ENCODE data around the gene ARHGEF16. TPM values are rescaled to one million over a fixed set of nuclear protein-coding genes. Genes with fewer than 3 reads are reported as not detected.
A peak's percentile ranks its signal among the peaks of the same experiment; 100 is the strongest.

Gene ARHGEF16
- total RNA-seq, 1 experiment from 2014 or later, result not detected

DNA sequence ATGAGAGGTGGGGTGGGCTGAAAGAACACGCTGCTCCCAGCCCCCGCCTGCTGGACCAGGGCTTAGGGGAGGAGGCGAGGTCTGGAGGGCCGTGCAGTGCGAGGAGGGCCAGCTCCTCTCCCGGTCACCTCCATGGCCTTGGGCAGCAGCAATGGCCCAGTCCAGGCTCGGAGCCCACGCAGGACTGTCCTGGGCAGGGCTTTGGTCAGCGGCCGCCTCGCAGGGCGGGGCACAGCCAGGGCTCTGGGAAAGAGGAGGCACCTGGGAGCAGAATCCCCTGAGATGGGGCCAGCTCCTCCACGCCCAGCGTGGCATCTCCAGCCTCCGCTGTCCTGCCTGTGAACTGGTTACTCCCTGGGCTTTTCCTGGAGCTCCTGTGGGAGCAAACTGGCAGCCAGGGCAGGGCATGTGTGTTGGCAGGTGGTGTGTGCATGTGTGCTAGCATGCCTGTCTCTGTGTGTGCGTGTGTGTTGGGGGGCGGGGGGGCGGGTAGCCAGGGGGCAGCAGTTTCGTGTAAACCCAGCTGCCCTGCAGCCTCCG, 27.4 kb downstream of the ARHGEF16 start:
- DNase-seq (ENCODE audit: low read depth), result no peak

DNA sequence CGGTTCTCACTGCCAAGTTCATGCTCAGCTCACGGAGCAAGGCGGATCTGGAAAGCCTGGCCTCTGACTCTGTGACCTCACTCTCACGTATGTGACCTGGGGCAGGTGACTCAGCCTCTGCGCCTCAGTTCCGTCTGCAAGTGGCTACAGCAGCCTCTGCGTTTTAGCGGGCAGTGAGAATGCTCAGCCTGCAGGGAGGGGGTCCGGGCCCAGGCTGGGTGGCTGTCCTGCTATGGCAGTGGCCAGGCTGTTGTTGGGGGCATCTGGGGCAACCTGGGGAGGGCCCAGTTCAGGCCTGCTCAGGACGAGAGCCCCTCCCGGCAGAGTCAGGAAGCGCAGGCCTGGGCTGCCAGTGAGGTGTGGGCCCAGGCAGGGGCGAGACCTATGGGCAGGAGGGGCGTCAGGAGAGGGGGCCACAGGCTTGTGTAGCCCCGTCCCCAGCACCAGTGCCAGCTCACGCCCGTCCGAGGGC, 27.9 kb downstream of the ARHGEF16 start:
- DNase-seq (ENCODE audit: low read depth), result peak; percentile 47

DNA sequence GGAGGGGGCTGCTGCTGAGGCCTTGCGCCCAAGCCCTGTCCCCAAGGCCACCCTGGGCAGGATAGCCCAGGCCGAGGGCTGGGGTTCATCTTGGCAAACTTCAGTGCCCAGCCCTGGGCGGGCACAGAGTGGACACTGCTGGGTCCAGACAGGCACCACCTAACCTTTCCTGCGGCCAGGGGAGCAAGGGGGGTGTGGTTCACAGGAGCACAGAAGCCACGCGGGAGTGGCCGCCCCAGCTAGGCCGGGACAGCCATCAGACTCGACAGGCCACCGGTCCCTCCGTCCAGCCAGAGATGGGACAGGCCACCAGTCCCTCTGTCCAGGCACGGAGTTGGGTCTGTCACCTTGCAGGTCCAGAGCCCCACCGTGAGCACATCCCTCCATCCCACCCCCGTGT, 28.9 kb downstream of the ARHGEF16 start:
- DNase-seq (ENCODE audit: low read depth), result no peak

DNA sequence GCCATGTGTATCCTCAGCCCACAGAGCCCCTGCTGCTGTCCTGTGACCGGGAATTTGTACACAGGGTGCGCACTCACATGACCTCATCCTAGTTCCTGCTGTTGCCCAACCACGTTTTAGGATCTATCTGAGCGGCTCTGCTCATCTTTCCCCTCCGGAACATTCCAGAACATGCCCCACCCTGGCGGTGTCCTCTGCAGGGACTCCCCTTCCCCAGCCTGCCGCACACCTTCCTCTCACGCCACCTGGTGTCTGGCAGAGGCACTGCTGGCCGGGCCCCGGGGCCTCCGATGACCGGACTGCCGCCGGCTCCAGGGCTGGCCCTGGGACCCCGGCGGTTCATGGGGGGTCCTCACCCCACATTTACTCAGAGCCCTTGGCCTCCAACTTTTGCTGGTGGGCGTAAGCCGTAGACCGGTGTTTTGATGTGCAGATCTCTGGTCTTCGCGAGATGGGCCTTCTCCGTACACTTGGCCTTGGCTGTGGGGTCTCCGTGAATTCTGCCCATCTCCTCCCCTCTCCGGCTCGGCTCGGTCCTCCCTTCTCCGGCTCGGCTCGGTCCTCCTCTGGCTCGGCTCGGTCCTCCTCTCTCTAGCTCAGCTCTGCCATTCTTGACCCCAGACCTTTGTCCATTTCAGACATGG, 29.5 kb downstream of the ARHGEF16 start:
- DNase-seq (ENCODE audit: low read depth), result no peak

DNA sequence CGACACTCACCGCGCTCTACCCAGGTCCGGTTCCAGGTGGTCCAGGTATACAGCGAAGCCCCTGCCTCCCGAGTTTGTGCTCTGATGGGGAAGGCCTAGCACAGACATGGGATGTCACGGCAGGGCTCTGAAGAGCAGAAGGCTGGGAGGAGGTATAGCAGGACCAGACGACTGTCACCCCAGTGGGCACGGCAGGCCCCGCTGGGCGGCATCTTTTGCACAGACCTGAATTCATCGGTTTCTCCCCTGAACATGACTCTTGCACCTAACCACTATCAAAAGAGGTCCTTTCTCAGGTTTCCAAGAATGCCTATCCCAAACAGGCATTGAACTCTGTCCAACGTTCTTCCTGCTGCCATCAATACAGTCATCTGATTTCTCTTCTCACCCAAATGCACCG, 30.6 kb downstream of the ARHGEF16 start:
- no peak for DNase-seq (ENCODE audit: low read depth)

DNA sequence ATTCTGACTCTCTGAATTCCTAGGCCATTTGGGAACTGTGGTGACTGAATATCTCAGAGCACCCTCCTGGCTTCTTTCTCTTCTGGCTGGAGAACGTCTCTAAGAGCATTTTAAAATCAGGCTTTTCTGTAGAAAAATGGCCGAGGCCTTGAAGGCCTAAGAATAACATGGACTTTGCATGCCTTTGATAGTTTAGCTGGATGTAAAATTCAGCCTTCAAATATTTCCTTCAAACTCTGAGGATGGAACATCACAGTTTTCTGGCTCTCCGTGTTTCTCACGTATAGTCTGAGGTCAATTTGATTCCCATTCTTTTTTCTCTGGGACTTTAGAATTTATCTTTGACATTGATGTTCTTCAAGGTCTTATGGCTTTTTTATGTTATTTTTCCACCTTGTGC, 34.0 kb downstream of the ARHGEF16 start:
- no peak for DNase-seq (ENCODE audit: low read depth)

DNA sequence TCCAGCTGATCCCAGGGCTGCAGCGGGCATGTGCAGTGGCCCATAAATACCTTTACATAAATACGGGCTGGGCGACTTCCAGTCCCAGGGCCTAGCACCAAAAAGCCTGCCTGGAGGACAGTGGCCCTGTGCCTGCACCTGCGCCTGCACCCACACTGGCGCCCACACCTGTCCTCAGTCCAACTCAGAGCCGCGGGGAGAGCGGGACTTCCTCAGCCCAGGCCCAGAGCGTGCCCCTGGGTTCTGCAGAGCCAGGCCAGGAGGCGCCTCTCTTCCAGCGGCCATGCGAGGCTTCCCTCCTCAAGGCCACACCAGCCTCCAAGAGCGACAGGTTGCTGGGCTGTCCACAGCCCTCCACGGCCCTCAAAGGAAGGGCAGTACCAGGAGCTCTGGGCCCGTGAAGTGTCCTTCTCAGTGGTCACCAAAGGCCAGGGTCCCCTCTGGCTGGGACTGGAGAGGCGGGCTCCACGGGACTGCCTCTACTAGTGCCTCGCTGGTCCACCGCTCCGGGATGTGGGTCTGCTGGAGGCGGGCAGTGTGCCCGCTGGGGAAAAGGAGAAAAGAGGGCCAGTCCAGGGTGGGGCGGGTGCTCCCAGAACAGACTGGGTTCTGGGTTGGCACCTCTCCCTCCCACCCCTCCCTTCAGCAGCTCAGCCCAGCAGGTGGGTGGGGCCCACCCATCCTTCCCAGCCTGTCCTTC, 35.7 kb downstream of the ARHGEF16 start:
- DNase-seq (ENCODE audit: low read depth), result no peak

DNA sequence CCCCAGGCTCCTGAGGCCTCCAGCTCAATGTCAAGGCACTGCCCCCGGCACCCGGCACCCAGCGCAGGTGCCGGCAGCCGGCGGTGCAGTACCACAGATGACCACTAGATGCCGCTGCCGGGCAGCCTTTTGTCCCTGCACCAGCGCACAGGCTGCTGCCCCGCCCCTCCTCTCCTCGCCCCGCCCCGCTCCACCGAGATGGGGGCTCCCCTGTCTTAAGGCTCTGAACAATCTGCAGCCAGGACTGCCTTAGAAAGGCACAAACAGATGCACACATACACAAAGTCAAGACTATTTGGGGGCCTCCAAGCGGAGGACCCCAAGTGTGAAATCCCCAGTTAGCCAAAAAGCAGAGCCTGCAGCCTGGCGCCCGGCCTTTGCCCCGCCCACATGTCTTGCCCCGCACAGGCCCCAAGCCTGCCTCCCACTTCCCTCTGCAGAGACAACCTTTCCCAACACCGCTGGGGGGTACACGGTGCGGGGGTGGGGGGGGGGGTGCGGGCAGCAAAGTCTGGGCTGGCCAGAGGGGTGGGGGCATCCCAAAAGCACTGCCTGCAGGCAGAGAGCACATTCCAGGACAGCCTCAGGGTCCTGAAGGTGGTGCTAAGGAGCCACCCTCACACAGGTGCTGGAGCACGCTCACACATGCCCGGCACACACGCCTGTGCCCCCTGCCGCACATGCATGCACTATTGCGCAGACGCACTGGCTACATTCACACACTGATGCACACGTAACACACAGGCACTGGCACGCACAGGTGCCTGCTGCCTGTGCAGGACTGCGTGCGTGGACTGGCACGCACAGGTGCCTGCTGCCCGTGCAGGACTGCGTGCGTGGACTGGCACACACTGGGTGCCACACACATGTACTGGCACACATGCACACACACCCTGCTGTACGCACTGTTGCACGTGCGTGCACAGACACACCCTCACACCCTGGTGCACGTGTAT, 37.1 kb downstream of the ARHGEF16 start:
- DNase-seq (ENCODE audit: low read depth), result peak; percentile 43

DNA sequence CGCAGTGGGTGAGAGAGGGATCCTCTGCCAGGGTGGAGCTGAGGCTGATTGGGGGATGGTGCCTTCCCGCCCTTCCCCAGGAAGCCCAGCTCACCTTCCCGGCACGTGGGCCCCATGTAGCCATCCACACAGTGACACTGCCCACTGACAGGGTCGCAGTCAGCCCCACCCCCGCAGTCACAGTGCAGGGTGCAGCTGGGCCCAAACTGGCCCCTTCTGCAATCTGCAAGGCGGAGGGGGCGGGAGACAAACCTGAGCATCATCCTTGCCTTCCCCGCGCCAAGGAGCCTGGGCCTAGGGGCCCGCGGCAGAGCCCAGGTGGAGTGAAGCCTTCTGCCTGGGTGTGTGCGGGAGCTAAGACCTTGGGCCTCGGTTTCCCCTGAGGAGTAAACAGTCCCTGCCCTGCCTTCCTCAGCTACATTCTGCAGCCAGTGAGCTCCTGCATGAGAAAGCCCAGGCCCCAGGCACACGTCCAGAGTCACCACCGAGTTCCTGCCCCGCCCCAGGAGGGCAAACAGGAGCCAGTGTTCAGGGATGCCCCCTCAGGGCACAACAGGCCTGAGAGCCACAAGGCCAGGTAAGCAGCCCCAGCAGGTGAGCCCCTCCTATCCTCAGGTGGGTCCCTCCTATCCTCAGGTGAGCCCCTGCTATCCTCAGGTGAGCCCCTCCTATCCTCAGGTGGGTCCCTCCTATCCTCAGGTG, 38.2 kb downstream of the ARHGEF16 start:
- DNase-seq (ENCODE audit: low read depth), result no peak

DNA sequence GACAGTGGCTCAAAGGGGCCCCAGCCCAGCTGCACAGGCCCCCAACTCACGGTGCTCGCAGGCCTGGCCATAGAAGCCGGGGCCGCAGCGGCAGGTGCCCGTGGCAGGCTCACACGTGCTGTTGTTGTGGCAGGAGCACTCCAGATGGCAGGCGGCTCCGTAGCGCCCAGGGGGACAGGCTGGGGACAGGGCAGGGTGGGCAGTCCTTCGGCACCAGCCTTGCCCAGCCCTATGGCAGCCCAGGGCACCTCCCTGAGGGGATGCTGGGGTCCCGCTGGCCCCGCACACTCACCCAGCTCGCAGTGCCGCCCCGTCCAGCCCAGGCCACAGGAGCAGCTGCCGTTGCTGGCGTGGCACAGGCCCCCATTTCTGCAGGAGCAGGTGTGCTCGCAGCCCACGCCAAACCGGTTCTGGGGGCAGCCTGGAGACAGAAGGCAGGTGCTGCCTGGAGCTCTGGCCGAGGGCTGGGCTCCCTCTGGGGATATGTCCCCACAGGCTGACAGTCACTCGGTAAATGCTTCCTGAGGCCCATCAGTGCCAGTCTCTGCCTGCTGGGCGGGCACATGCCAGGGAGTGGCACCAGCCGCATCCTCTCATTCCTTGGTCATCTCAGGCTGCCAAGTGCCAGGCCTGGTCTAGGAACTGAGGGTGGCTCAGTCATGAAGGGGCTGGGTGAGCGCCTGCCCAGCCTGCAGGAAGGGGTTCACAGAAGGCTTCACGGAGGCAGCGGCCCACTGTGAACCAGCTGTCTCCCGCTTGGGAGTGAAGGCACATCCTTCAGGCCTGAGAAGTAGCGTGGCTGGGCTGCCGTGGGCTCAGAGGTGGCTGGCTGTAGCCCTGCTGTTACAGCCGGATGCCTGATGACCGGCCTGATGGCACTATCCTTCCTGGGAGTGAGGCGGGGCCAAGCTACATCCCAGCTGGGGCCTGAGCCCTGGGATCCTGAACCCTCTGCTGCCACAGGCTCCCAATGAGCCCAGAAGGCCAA, 40.1 kb downstream of the ARHGEF16 start:
- DNase-seq (ENCODE audit: low read depth), result no peak

DNA sequence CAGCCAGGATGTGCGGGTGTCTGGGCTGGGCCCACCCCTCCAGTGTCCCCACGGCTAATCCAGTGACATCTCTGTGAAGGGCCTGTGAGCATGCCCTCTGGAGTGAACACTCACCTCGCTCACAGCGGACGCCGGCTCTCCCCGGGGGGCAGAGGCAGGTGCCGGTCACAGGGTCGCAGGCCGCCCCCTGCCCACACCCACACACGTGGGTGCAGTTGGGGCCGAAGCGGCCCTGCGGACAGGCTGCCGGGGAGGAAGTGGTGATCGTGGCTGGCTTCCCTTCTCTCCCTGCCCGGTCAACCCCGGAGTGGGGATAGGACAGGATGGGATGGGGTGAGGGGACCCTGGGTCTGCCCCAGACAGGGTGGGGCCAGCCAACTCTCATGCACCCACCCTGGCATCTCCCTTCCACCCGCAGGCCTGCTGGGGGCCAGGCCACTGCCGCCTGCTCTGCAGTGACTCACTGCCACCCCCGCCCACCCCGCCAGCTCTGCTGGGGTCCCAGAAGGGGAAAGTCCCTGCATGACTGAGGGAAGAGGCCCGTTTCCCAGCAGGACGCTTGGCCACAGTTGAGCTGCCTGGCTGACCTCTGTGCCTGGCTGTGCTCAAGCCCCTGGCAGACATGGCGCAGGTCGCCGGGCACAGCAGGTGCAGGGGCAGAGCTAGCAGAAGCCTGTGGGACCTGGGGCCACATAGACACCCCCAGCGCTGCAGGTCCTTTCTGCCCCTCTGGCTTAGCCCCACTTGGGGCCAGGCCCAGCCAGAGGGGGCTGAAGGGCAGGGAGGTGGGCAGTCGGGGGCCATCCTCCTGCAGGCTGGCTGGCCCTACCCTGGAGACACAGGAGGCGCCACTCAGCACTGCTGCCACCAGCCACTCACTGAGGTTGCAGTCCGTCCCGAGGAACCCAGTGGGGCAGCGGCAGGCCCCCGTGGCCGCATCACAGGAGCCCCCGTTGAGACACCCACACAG, 41.6 kb downstream of the ARHGEF16 start:
- DNase-seq (ENCODE audit: low read depth), result peak; percentile 71

DNA sequence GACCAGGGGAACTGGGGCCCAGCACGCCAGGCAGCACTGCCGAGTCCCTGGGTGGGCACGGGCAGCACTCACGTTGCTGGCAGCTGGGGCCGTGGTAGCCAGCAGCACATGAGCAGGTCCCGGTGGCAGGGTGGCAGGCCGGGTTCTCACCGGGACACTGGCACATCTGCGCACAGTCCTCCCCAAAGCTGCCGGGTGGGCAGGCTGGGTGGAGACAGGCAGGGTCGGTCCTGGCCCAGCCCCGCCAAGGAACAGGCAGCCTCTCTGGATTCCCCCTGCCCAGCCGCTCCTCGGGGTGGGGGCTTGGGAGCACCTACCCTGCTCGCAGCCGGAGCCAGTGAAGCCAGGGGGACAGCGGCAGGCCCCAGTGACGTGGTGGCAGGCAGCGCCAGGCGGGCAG, 42.5 kb downstream of the ARHGEF16 start:
- DNase-seq (ENCODE audit: low read depth), result no peak

DNA sequence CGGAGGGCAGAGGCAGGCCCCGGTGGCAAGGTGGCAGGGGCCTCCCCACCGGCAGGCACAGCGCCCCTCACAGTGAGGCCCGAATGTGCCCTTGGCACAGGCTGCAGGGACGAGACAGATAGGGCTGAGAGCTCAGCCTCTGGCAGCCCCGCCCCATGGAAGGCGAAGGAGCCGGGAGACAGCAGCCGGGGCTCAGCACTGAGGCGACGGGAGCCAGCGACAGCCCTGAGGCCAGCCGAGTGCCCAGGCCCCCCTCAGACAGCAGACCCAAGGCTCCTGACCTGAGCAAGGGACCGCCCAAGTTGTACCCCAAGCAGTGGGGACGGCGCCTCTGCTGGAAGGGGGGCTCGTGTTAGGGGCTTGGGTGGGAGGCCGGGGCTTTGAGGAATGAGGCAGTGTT, 43.1 kb downstream of the ARHGEF16 start:
- DNase-seq (ENCODE audit: low read depth), result no peak

DNA sequence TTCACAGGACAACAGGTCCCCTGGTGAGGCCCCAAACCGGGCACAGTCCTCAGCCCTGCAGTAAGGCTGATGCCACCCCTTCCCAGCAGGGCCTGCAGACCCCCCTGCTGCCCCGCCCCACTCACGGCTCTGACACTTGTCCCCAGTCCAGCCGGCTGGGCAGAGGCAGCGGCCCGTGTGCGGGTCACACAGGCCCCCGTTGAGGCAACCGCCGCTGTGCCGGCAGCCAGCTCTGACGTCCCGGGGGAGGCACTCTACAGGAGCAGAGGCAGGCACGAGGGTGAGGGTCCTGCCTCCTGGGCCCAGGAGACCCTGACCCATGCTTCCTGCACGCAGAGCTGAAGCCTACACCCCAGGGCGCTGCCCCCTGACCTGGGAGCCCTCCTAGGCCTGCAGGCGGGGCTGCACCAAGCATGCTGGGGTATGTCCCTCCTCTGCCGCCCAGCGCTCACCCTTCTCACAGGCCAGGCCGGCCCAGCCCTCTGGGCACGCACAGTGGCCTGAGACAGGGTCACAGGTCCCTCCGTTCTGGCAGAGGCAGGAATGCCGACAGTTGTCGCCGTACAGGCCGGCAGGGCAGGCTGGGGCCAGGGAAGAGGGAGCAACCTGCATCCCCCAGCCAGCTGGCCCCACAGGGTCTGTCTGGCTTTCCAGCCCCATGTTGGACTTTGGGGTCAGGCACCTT, 43.9 kb downstream of the ARHGEF16 start:
- no peak for DNase-seq (ENCODE audit: low read depth)

DNA sequence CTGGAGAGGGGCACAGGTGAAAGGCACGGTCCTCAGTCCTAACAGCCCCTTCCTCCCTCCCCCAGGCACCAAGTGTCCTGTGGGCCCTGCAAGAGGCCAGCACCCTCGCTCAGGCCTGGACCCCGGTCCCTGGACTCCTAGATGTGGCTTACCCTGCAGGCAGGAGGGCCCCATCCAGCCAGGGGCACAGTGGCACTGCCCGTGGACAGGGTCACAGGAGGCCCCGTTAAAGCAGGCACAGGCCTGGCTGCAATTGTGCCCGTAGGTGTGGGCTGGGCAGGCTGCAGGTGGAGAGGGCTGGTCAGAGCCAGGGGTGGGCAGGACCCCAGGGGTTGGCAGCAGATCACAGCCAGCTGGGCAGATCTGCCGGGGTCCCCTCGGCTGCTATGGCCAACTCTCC, 44.5 kb downstream of the ARHGEF16 start:
- no peak for DNase-seq (ENCODE audit: low read depth)

DNA sequence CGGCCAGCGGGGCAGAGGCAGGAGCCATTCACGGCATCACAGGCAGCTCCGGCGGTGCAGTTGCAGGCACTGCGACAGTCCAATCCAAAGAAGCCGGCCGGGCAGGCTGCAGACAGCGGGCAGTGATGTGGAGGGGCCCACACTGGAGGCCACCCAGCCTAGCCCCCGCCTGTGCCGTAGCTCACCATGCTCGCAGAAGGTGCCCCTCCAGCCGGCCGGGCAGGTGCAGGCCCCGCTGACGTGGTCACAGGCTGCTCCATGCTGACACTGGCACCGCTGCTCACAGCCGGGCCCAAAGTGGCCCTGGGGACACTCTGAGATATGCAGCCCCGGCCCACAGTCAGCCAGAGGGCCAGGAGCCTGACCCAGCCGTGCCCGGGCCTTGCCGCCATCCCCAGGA, 45.1 kb downstream of the ARHGEF16 start:
- no peak for DNase-seq (ENCODE audit: low read depth)

DNA sequence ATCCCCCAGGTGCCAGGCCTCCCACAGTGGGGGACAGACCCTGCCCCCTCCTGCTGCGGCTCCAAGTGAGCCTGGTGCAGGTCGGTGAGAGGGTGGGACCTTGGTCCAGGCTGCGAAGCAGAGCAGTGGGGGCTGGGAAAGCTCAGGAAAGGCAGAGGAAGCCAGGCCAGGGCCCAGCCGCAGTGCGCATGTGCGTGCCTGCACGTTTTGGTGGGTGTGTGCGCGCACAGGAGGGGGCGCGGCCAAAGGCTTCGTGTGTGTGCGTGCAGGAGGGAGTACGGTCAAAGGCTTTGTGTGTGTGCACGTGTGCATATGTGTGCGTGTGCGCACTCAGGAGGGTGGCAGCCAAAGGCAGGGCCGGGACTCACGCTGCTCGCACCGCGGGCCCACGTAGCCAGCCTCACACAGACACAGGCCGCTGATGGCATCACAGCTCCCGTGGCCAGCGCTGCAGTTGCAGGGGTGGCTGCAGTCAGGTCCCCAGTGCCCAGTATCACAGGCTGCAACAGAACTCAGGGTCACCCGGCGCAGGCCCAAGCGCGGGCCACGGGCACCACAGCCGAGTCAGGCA, 45.9 kb downstream of the ARHGEF16 start:
- DNase-seq (ENCODE audit: low read depth), result no peak

DNA sequence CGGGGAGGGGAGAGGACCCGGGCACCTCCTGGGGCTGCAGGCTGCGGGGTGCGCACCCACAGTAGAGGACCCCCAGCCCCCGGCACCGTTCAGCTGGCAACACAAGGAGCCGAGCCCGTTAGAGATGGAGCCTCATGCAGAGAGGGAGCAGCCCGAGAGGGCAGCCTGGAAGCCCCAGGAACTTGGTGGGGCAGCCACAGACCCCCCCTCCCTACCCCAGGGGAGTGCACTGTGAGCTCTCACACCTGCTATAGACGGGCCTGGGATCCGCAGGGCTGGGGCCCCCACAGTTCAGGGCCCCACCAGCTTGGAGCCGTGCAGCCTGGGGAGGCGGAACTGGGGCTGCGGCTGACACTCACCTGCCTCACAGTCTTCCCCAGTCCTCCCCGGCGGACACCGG, 47.0 kb downstream of the ARHGEF16 start:
- no peak for DNase-seq (ENCODE audit: low read depth)

All from RPMI7951 (cell line).